WTC11 (cell line): ENCODE data around the gene METTL9.

ENCODE experiments used
- ZNF219 ChIP-seq: sonication (generic); formaldehyde crosslinking; IDR thresholded peaks from 2 replicates; pipeline ENCODE4 v1.8.0; 2023; ENCODE audit warnings: missing genetic modification reagents, mild to moderate bottlenecking, borderline replicate concordance
- ZNF263 ChIP-seq: sonication (generic); formaldehyde crosslinking; IDR thresholded peaks from 2 replicates; pipeline ENCODE4 v1.8.1; 2022; ENCODE audit warnings: low read depth, mild to moderate bottlenecking, moderate library complexity, missing genetic modification reagents
- TF ChIP-seq, protein P1 (sequence below): fragments of 200-600 bp; IDR thresholded peaks from 2 replicates; pipeline ENCODE4 v1.8.0; 2022; ENCODE audit warnings: antibody characterized with exemption
- TF ChIP-seq, protein P2 (sequence below): sonication (generic); formaldehyde crosslinking; IDR thresholded peaks from 2 replicates; pipeline ENCODE4 v1.8.0; 2022; ENCODE audit warnings: mild to moderate bottlenecking, missing genetic modification reagents
- TF ChIP-seq, protein P3 (sequence below): sonication (generic); formaldehyde crosslinking; conservative IDR thresholded peaks from 2 replicates; pipeline ENCODE4 v1.8.1; 2023; ENCODE audit warnings: mild to moderate bottlenecking, low read depth, missing genetic modification reagents, moderate library complexity
- TF ChIP-seq, protein P4 (sequence below): sonication (generic); formaldehyde crosslinking; IDR thresholded peaks from 2 replicates; pipeline ENCODE4 v1.8.1; 2023; ENCODE audit warnings: mild to moderate bottlenecking, moderate library complexity, missing genetic modification reagents

DNA sequence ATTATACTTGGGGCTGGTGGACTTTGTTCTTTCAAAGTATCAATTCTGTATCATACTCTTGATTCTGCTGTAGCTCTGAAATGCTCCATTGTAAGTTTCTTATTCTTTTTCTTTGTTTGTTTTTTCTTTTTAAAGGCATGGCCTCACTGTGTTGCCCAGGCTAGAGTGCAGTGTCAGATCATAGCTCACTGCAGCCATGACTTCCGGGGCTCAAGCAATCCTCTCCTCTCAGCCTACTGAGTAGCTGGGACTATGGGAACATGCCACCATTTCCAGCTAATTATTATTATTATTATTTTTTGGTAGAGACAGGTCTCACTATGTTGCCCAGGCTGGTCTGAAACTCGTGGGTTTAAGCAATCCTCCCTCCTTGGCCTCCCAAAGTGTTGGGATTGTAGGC is 38.9 kb upstream of the METTL9 start:
- TF ChIP-seq, protein P1, sequence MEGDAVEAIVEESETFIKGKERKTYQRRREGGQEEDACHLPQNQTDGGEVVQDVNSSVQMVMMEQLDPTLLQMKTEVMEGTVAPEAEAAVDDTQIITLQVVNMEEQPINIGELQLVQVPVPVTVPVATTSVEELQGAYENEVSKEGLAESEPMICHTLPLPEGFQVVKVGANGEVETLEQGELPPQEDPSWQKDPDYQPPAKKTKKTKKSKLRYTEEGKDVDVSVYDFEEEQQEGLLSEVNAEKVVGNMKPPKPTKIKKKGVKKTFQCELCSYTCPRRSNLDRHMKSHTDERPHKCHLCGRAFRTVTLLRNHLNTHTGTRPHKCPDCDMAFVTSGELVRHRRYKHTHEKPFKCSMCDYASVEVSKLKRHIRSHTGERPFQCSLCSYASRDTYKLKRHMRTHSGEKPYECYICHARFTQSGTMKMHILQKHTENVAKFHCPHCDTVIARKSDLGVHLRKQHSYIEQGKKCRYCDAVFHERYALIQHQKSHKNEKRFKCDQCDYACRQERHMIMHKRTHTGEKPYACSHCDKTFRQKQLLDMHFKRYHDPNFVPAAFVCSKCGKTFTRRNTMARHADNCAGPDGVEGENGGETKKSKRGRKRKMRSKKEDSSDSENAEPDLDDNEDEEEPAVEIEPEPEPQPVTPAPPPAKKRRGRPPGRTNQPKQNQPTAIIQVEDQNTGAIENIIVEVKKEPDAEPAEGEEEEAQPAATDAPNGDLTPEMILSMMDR: no peak
- TF ChIP-seq ZNF219 (CRISPR knock-in tag) (no peak), ZNF263 (CRISPR knock-in tag) (no peak)
- TF ChIP-seq, protein P2, sequence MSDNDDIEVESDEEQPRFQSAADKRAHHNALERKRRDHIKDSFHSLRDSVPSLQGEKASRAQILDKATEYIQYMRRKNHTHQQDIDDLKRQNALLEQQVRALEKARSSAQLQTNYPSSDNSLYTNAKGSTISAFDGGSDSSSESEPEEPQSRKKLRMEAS (CRISPR knock-in tag): no peak
- TF ChIP-seq, protein P3, sequence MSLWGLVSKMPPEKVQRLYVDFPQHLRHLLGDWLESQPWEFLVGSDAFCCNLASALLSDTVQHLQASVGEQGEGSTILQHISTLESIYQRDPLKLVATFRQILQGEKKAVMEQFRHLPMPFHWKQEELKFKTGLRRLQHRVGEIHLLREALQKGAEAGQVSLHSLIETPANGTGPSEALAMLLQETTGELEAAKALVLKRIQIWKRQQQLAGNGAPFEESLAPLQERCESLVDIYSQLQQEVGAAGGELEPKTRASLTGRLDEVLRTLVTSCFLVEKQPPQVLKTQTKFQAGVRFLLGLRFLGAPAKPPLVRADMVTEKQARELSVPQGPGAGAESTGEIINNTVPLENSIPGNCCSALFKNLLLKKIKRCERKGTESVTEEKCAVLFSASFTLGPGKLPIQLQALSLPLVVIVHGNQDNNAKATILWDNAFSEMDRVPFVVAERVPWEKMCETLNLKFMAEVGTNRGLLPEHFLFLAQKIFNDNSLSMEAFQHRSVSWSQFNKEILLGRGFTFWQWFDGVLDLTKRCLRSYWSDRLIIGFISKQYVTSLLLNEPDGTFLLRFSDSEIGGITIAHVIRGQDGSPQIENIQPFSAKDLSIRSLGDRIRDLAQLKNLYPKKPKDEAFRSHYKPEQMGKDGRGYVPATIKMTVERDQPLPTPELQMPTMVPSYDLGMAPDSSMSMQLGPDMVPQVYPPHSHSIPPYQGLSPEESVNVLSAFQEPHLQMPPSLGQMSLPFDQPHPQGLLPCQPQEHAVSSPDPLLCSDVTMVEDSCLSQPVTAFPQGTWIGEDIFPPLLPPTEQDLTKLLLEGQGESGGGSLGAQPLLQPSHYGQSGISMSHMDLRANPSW (CRISPR knock-in tag): no peak
- TF ChIP-seq, protein P4, sequence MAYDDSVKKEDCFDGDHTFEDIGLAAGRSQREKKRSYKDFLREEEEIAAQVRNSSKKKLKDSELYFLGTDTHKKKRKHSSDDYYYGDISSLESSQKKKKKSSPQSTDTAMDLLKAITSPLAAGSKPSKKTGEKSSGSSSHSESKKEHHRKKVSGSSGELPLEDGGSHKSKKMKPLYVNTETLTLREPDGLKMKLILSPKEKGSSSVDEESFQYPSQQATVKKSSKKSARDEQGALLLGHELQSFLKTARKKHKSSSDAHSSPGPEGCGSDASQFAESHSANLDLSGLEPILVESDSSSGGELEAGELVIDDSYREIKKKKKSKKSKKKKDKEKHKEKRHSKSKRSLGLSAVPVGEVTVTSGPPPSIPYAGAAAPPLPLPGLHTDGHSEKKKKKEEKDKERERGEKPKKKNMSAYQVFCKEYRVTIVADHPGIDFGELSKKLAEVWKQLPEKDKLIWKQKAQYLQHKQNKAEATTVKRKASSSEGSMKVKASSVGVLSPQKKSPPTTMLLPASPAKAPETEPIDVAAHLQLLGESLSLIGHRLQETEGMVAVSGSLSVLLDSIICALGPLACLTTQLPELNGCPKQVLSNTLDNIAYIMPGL: no peak
